HUES64 (cell line): ENCODE data around the gene TIMM50.

Source experiments
- H3K27ac ChIP-seq: 2 replicates; pipeline ENCODE4 v1.7.0; 2013; ENCODE audit warnings: low read depth, low read length, inconsistent platforms
- H3K27me3 ChIP-seq: 2 replicates; pipeline ENCODE4 v1.6.1; 2013; ENCODE audit warnings: mild to moderate bottlenecking, low read length; ENCODE audit not compliant: insufficient read depth
- H3K36me3 ChIP-seq: 2 replicates; pipeline ENCODE4 v1.6.1; 2013; ENCODE audit warnings: mild to moderate bottlenecking, low read length; ENCODE audit not compliant: insufficient read depth
- H3K4me1 ChIP-seq: 2 replicates; pipeline ENCODE4 v1.6.1; 2013; ENCODE audit warnings: mild to moderate bottlenecking, low read length, moderate library complexity; ENCODE audit not compliant: insufficient read depth
- H3K4me3 ChIP-seq: 2 replicates; pipeline ENCODE4 v1.5.1; 2013; ENCODE audit warnings: mild to moderate bottlenecking, low read length, moderate library complexity
- H3K9ac ChIP-seq: 2 replicates; pipeline ENCODE4 v1.6.1; 2013; ENCODE audit warnings: mild to moderate bottlenecking, low read depth, low read length
- H3K9me3 ChIP-seq: 2 replicates; pipeline ENCODE4 v1.6.1; 2013; ENCODE audit warnings: low read depth, low read length; ENCODE audit not compliant: insufficient read depth
- WGBS: fragments of 150-250, 120-280 bp; methylation state at CpG from one replicate; pipeline ENCODE4 v1.1.7; 2013; ENCODE audit warnings: missing lambda C conversion rate; 5-methylcytosine and 5-hydroxymethylcytosine counted together

Gene TIMM50

DNA sequence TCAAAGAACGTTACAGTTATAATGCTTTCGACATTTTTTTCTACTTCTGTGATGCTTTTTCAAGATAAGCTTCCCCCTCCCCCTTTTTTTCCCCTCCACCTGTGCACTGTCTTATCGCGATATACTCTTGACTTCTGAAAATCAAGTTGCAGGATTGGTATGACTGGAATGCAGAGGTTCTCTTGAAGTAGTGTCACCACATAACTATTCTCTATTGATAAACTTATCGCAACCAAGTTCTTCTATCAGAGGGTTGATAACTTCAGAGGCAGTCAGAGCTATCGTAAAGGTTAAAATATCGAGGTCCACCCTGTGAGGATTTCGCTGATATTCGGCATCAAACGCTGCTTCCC lies 58.5 kb downstream of the TIMM50 start:
- peak overlapping the region; percentile 21; the same call in 1 of the 2 replicates for H3K27ac ChIP-seq
- peak overlapping the region; percentile 88 for H3K9ac ChIP-seq
- H3K27me3 ChIP-seq, result no peaks in the 10 kb centered on the region; the same call in 1 of the 2 replicates
- peak overlapping the region; percentile 92 for H3K4me3 ChIP-seq
- 7% methylated on average over 10 of the region's 10 CpGs for WGBS
- H3K36me3 ChIP-seq, result no peaks in the 10 kb centered on the region; the same call in 1 of the 2 replicates
- peaks cover 17% of the 10 kb centered on the region; the same call in 1 of the 2 replicates for H3K4me1 ChIP-seq
- H3K9me3 ChIP-seq, result no peaks in the 10 kb centered on the region

DNA sequence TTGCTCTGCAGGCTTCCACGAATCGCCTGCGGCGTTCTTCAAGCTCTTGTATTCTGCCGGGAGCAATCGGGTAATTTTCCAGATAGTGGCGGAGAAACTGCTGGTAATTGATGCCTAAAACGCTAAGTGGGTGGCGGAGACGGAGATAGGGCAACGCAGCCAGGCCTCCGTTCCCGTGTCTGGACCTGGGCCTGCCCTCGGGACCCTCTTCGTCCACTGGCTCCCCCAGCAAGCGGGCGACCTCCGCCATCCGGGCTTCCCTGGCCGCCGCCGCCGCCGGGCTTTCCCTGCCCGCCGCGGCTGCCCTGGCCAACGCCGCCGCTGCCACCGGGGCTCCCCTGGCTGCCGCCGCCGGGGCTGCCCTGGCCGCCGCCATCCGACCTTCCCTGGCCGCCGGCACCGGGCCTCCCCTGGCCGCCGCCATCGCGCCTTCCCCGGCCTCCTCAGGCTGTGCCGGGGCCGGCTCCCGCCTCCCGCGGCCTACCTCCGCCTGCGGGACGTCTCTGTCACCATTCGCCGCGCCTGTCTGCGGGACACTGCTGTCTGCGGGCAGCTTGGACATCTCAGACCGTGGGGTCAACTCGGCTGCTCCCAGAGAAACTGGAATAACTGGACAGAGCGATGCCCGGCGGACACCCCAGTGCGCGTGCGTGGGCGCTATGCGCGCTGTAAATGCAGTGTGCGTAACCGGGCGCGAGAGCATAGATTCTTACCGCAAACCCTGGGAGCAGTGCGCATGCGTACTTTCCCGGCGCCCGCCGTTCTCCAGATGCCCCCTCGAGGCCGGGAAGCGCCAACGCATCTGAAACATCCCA lies 59.1 kb downstream of the TIMM50 start, which contains the start of gene EID2:
Gene EID2 (minus strand): TSS at position 644 of the 815 bp plus-strand sequence. CDS start 82 bp downstream, at position 562.
- peak within 1 kb of the TSS; percentile 92 for H3K4me3 ChIP-seq
- under 1% methylated on average over 84 of the region's 84 CpGs for WGBS
- no peaks in the 10 kb centered on the region for H3K9me3 ChIP-seq
- H3K4me1 ChIP-seq, result peaks cover 17% of the 10 kb centered on the region; the same call in 1 of the 2 replicates
- peak within 1 kb of the TSS; percentile 88 for H3K9ac ChIP-seq
- peak within 1 kb of the TSS; percentile 79; the same call in 1 of the 2 replicates for H3K27ac ChIP-seq
- no peaks in the 10 kb centered on the region for H3K27me3 ChIP-seq
- H3K36me3 ChIP-seq, result no peaks in the 10 kb centered on the region; the same call in 1 of the 2 replicates

DNA sequence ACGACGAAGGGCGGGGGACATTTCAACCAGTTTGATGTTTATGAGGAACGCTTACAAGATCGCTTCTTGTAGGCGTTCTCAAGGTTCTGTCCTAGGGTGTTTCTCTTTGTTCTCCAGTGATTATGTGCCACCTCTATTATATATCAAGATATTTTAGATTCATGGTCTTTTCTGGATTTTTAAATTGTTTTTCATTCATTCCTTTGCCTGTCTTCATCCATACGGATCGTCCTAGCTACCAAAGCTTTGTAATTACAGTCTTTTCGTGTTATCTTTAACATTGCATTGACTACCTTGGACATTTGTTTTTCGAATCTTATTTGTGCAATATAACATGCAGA lies 59.7 kb downstream of the TIMM50 start:
- Histone ChIP-seq H3K36me3 (no peaks in the 10 kb centered on the region; the same call in 1 of the 2 replicates), H3K9ac (peak overlapping the region; percentile 88; the same call in 1 of the 2 replicates), H3K4me3 (peak overlapping the region; percentile 92), H3K27ac (no peak overlapping the region), H3K9me3 (no peaks in the 10 kb centered on the region), H3K4me1 (peaks cover 17% of the 10 kb centered on the region; the same call in 1 of the 2 replicates), H3K27me3 (no peaks in the 10 kb centered on the region)
- 31% methylated on average over 9 of the region's 10 CpGs for WGBS
